Activated CD4-positive, CD25-positive, alpha-beta regulatory T cell (primary cell): ENCODE results near the gene AGPAT3.

ENCODE experiments used
- DNase-seq, 4 experiments: peaks; one replicate each; lab custom pipeline; 2025; lab: John Stamatoyannopoulos, UW

Gene AGPAT3

DNA sequence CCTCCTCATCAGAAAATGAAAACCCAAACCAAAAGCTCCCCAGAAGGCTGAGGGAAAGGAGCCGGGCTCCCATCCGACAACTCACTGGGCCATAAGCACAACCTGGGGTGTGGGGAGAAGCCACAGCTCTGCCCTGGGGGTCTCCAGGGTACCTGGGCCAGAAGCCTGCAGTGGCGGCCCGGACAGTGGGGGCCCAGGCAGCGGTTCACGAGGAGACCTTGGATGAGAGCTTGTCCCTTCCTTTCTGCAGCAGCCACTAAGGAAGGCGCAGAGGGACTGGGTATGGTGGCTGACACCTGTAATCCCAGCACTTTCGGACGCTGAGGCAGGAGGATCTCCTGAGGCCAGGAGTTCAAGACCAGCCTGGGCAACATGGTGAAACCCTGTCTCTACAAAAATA, 129.6 kb downstream of the AGPAT3 start:
- DNase-seq = no peak

DNA sequence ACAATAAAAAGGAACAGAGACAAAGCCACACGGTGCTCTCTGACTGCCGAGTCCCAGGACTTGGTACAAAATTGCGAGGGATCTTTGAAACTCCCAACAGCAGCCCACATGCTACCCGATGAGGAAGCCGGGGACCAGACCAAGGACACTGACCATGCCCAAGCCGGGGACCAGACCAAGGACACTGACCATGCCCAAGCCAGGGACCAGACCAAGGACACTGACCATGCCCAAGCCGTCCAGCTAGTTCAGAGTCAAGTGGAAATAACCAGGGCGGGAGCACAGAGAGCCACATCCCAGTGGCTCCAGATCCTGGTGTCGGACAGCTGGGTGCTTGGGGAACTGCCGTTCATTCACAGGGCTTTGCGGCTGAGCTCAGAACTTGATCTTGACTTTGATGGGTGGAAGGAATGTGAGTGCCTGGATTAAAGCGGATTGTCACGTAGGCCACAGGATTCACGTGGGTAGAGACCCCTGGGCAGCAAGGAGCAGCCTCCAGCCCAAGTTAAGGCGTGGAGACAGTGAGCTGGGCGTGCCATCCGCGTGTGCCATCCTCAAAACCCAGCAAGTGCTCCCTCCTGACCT, 130.6 kb downstream of the AGPAT3 start:
- DNase-seq = no peak

DNA sequence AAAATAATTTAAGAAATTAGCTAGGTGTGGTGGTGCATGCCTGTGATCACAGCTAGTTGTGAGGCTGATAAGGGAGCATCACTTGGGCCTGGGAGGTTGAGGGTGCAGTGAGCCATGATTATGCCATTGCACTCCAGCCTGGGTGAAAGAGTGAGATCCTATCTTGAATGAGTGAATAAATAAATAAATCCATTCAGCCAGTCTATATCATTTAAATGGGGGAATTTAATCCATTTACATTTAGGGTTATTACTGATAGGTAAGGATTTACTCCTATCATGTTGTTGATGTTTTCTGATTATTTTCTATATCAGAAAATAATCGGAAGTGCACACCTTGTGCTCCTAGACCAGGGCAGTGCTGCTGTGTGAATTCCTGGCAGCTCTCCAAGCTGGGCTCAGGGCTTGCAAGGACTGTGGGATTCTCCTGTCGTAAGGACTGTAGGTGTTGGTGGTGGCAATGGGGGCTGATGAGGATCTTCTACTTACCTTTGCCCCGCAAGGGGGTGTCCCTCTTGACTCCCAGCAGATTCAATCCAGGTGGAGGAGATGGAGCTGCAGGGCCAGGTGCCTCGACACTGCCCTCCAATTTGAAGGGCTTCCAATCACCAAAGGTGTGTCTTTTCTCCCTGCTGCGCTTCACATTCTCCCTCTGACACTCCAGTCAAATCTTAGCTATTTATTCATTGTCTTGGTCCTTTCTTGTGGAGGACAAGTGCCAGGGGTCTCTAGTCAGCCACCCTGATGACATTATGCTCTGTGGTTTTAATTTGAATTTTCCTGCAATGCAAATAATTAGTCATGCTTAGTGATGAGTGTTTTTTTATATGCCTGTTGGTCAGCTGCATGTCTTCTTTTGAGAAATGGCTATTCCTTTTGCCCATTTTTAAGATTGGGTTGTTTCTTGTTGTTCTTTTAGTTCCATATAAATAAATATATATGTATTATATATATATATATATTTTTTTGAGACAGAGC, 133.0 kb downstream of the AGPAT3 start:
- no peak for DNase-seq

- no peak for DNase-seq
Observed at GRCh38 chr21:44000360-44000759, 135.3 kb downstream of the AGPAT3 start.

GRCh38 chr21:44002511-44002910, 137.5 kb downstream of the AGPAT3 start:
- DNase-seq = no peak

DNA sequence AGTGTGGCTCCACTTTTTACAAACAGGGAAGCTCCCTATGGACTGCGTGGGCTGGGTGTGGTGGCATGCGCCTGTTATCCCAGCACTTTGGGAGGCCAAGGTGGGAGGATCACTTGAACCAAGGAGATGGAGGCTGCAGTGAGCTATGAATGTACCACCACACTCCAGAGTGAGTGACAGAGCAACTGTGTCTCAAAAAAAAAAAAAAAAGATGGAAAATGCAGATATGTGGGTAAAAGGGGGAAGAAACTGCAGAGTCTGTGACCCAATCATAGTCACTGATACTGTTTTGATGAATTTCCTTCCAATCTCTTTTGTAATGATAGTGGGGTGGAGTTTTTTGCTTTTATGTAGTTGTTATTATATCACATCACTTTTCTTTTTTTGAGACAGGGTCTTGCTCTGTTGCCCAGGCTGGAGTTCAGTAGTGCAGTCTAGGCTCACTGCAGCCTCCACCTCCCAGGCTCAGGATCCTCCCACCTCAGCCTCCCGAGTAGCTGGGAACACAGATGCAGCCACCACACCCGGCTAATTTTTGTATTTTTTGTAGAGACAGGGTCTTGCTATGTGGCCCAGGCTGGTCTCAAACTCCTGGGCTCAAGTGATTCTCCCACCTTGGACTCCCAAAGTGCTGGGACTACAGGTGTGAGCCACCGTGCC, 138.4 kb downstream of the AGPAT3 start:
- DNase-seq = no peak

DNA sequence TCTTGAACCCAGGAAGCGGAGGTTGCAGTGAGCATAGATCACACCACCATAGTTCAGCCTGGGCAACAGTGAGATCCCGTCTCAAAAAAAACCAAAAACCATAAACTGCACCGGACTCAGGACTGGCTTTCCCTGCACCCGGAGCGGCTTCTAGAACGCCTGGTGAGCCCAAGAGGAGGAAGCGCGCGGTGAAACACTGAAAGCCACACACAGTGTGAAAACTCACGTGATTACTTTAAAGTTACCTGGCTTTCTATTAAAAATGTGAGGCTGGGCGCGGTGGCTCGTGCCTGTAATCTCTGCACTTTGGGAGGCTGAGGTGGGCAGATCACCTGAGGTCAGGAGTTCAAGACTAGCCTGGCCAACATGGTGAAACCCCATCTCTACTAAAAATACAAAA, 140.0 kb downstream of the AGPAT3 start:
- no peak for DNase-seq

- no peak for DNase-seq
Observed at GRCh38 chr21:44005593-44005992, 140.6 kb downstream of the AGPAT3 start.

GRCh38 chr21:44006017-44006619, 141.1 kb downstream of the AGPAT3 start:
- no peak for DNase-seq

- no peak for DNase-seq
Observed at GRCh38 chr21:44006656-44007055, 141.6 kb downstream of the AGPAT3 start.

GRCh38 chr21:44010429-44010828, 145.4 kb downstream of the AGPAT3 start:
- no peak for DNase-seq

- DNase-seq = no peak
Observed at GRCh38 chr21:44011123-44011522, 146.1 kb downstream of the AGPAT3 start.

GRCh38 chr21:44011579-44012473, 146.8 kb downstream of the AGPAT3 start, which contains the start of gene TRAPPC10:
TRAPPC10 (plus strand) TSS chr21:44012309; CDS start chr21:44012494, 185 bp downstream.
- DNase-seq = peak; percentile 59 to 73 (median 67)

- DNase-seq = peak; percentile 58 to 71 (median 66)
Observed at GRCh38 chr21:44012474-44013379, 147.7 kb downstream of the AGPAT3 start.

DNA sequence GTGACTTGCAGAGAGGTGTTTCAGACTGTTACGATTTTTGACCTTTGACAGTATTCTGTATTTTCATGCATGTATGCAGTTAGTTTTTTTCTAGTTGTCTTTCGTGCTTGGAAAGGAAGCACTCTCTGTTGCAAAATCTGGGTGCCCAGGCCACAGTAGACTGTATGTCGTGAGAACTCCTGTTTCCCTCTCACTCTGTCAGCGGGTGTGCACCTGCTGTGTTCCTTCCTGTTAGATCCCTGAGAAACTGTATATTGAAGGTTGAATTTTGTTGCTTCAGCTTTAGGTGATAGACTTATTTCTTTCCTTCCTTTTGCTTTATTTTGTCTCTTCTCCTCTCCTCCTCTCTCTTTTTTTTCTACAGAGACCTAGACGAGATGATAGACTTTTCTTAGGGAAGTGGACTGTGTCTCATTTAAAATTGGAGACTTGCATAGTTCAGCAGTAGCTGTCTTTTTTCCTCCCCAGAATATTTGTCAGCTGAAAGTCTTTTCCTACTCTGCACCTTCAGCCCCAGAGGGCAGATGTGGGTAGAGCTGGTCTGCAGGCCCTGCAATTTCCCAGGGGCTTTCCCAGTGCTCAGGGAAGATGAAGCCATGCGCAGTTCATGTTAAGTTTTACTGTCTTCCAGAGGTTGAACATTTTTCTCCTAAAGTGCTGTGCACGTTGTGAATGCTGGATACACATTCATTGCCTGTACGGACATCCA, 148.5 kb downstream of the AGPAT3 start:
- no peak for DNase-seq

- DNase-seq = no peak
Observed at GRCh38 chr21:44017601-44018000, 152.6 kb downstream of the AGPAT3 start.

DNA sequence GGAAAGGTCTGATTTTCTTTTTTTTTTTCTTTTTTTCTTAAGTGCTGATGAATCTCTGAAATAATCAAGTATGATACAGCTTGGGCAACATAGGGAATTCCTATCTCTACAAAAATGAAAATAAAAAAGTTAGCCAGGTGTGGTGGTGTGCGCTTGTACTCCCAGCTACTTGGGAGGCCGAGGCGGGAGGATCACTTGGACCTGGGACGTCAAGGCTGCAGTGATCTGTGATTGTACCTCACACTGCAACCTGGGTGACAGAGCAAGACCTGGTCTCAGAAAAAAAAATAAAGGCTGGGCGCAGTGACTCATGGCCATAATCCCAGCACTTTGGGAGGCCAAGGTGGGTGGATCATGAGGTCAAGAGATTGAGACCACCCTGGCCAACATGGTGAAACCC, 153.1 kb downstream of the AGPAT3 start:
- no peak for DNase-seq

DNA sequence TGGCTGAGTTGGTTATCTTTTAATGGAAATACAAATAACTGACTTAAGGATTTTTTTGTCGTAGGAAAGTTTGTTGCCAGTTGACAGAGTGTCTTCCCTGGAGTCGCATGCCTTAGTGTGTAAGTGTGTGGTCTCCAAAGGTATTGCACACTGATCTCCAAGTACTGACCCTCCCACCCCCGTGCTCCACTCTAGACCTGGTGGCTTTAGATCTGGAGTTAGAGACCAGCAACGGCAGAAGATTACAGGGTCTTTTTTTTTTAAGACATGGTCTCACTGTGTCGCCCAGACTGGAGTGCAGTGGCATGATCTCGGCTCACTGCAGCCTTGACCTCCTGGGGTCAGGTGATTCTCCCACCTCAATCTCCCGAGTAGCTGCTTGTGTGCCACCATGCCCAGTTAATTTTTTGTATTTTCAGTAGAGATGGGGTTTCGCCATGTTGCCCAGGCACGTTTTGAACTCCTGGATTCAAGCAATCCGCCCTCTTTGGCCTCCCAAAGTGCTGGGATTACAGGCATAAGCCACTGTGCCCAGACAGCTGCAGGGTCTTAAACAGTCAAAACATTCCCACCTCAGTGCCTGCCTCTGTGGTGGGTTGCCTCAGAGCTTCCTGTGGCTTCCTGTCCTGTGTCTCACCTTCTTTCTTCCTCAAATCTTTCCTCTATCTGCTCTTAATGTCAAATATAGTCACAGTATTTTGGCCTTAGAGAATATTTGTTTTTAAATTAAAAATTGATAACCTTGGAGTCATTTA, 154.0 kb downstream of the AGPAT3 start:
- DNase-seq = no peak

DNA sequence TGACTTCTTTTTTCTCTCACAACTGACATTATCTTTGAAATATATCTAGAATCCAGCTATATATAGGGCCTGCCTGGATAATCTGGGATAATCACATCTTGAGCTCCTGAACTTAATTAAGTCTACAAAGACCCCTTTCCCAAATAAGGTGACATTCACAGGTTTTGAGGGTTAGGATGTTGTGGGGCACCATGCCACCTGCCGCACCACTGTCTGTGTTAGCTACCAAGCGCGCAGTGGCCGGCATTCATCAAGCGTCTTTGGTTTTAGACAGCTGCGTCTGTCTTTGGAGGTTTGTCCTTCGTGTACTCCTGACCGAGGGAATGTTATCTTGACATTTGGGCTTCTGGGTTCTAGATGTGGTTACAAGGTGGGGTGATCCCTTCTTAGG, 154.5 kb downstream of the AGPAT3 start:
- no peak for DNase-seq
